ENCODE results near the gene SLC31A2.
A peak's percentile ranks its signal among the peaks of the same experiment; 100 is the strongest.

The SLC31A2 gene

GRCh38 chr9:113179839-113180238 lies 29.0 kb downstream of the SLC31A2 start:
- in situ Hi-C loops (cut with HindIII; ENCODE audit: low pct_ligation_motif_present, low pct_unique_long_range_greater_than_20kb, low sequenced_read_pairs), result no loop called here
- no peak for DNase-seq

- in situ Hi-C loops (cut with HindIII; ENCODE audit: low pct_ligation_motif_present, low pct_unique_long_range_greater_than_20kb, low sequenced_read_pairs), result no loop called here
Observed at GRCh38 chr9:113181165-113181564, 30.4 kb downstream of the SLC31A2 start.

GRCh38 chr9:113183956-113184488 lies 33.2 kb downstream of the SLC31A2 start:
- DNase-seq, result no peak
- in situ Hi-C loops (cut with HindIII; ENCODE audit: low pct_ligation_motif_present, low pct_unique_long_range_greater_than_20kb, low sequenced_read_pairs), result no loop called here

More at GRCh38 chr9:113181165-113181564, 30.4 kb downstream of the SLC31A2 start:
- no peak for DNase-seq

- in situ Hi-C loops (cut with HindIII; ENCODE audit: low pct_ligation_motif_present, low pct_unique_long_range_greater_than_20kb, low sequenced_read_pairs), result no loop called here
- no peak for DNase-seq
Observed at GRCh38 chr9:113184539-113184938, 33.7 kb downstream of the SLC31A2 start.

GRCh38 chr9:113185271-113185670 lies 34.5 kb downstream of the SLC31A2 start:
- in situ Hi-C loops (cut with HindIII; ENCODE audit: low pct_ligation_motif_present, low pct_unique_long_range_greater_than_20kb, low sequenced_read_pairs), result no loop called here
- DNase-seq, result no peak

- in situ Hi-C loops (cut with HindIII; ENCODE audit: low pct_ligation_motif_present, low pct_unique_long_range_greater_than_20kb, low sequenced_read_pairs), result no loop called here
- DNase-seq, result no peak
Observed at GRCh38 chr9:113186137-113186755, 35.4 kb downstream of the SLC31A2 start.

GRCh38 chr9:113187929-113188595 lies 37.3 kb downstream of the SLC31A2 start:
- DNase-seq, result peak; percentile 90

GRCh38 chr9:113192455-113192854 lies 41.6 kb downstream of the SLC31A2 start:
- in situ Hi-C loops (cut with HindIII; ENCODE audit: low pct_ligation_motif_present, low pct_unique_long_range_greater_than_20kb, low sequenced_read_pairs), result no loop called here
- DNase-seq, result no peak

More at GRCh38 chr9:113187929-113188595, 37.3 kb downstream of the SLC31A2 start:
- in situ Hi-C loops (cut with HindIII; ENCODE audit: low pct_ligation_motif_present, low pct_unique_long_range_greater_than_20kb, low sequenced_read_pairs), result no loop called here

- no peak for DNase-seq
- in situ Hi-C loops (cut with HindIII; ENCODE audit: low pct_ligation_motif_present, low pct_unique_long_range_greater_than_20kb, low sequenced_read_pairs), result no loop called here
Observed at GRCh38 chr9:113199683-113200329, 49.0 kb downstream of the SLC31A2 start.

GRCh38 chr9:113205432-113205831 lies 54.6 kb downstream of the SLC31A2 start:
- in situ Hi-C loops (cut with HindIII; ENCODE audit: low pct_ligation_motif_present, low pct_unique_long_range_greater_than_20kb, low sequenced_read_pairs), result no loop called here
- DNase-seq, result no peak

- in situ Hi-C loops (cut with HindIII; ENCODE audit: low pct_ligation_motif_present, low pct_unique_long_range_greater_than_20kb, low sequenced_read_pairs), result no loop called here
- no peak for DNase-seq
Observed at GRCh38 chr9:113205861-113206260, 55.1 kb downstream of the SLC31A2 start.

- DNase-seq, result no peak
- in situ Hi-C loops (cut with HindIII; ENCODE audit: low pct_ligation_motif_present, low pct_unique_long_range_greater_than_20kb, low sequenced_read_pairs), result no loop called here
Observed at GRCh38 chr9:113210815-113211214, 60.0 kb downstream of the SLC31A2 start.

All from ACHN (cell line).